Activated CD4-positive, alpha-beta T cell treated with anti-CD3 and anti-CD28 coated beads, Interleukin-2, amount 10 ng/mL, durations not matched to agents 7 days and 5 days (primary cell): ENCODE data around the gene QTRT2. TPM values are rescaled to one million over a fixed set of nuclear protein-coding genes. Genes with fewer than 3 reads are reported as not detected.

Experiments
- CTCF ChIA-PET: fragments of 350-600 bp; sonication (Branson Sonifier 250); formaldehyde crosslinking; loops from one replicate; lab custom pipeline; 2021; ENCODE audit warnings: antibody characterized with exemption; lab: Charles Lee
- POLR2A ChIA-PET: fragments of 350-600 bp; sonication (Branson Sonifier 250); formaldehyde crosslinking; loops from one replicate; lab custom pipeline; 2021; ENCODE audit warnings: antibody characterized with exemption; lab: Charles Lee
- DNase-seq: peaks from one replicate; pipeline ENCODE4 v3.0.0-alpha.2; 2020
- H3K27ac Mint-ChIP-seq: one replicate; pipeline ENCODE4 v1.8.0; 2021; ENCODE audit warnings: mild to moderate bottlenecking, moderate library complexity, mixed read lengths
- H3K27me3 Mint-ChIP-seq: one replicate; pipeline ENCODE4 v1.8.0; 2021; ENCODE audit warnings: mixed read lengths
- H3K36me3 Mint-ChIP-seq: one replicate; pipeline ENCODE4 v1.8.0; 2021; ENCODE audit warnings: low read depth, mixed read lengths
- H3K4me1 Mint-ChIP-seq: one replicate; pipeline ENCODE4 v1.8.0; 2021; ENCODE audit warnings: mixed read lengths
- H3K4me3 Mint-ChIP-seq: one replicate; pipeline ENCODE4 v1.8.0; 2021; ENCODE audit warnings: mild to moderate bottlenecking, moderate library complexity, mixed read lengths
- H3K9me3 Mint-ChIP-seq: one replicate; pipeline ENCODE4 v1.8.0; 2021; ENCODE audit warnings: mixed read lengths
- total RNA-seq, 2 experiments: library from RNA; stranded (reverse); gene quantifications; one replicate each; pipeline ENCODE4 v1.2.3, GENCODE V29; 2021

The QTRT2 gene
- total RNA-seq, 2 experiments from 2014 or later, result 28.7 to 38.3 TPM

- no peak for DNase-seq
- peaks cover 14% of the 10 kb centered on the region for H3K27me3 Mint-ChIP-seq
- H3K4me3 Mint-ChIP-seq, result no peak overlapping the region
- ChIA-PET POLR2A (no interaction called here), CTCF (interaction anchor here (0.5 kb wide), 1 partner anchor 273 kb away, joined by 3 read pairs; no protein-coding TSS in a partner anchor)
- no peaks in the 10 kb centered on the region for H3K4me1 Mint-ChIP-seq
- no peaks in the 10 kb centered on the region for H3K36me3 Mint-ChIP-seq
- no peak overlapping the region for H3K27ac Mint-ChIP-seq
- no peaks in the 10 kb centered on the region for H3K9me3 Mint-ChIP-seq
Observed at GRCh38 chr3:114111060-114111770, 54.7 kb downstream of the QTRT2 start.

GRCh38 chr3:114112696-114113095, 56.2 kb downstream of the QTRT2 start:
- ChIA-PET POLR2A (no interaction called here), CTCF (interaction anchor here (1.0 kb wide), 1 partner anchor 14 kb away, joined by 3 read pairs; no protein-coding TSS in a partner anchor)
- Mint-ChIP-seq H3K27me3 (peaks cover 14% of the 10 kb centered on the region), H3K36me3 (no peaks in the 10 kb centered on the region), H3K9me3 (no peaks in the 10 kb centered on the region), H3K4me3 (no peak overlapping the region), H3K4me1 (no peaks in the 10 kb centered on the region), H3K27ac (no peak overlapping the region)
- DNase-seq, result no peak

- Mint-ChIP-seq H3K27me3 (peaks cover 9% of the 10 kb centered on the region), H3K4me3 (no peak overlapping the region), H3K4me1 (no peaks in the 10 kb centered on the region), H3K36me3 (no peaks in the 10 kb centered on the region), H3K9me3 (no peaks in the 10 kb centered on the region), H3K27ac (no peak overlapping the region)
- DNase-seq, result no peak
- POLR2A ChIA-PET, result no interaction called here
- CTCF ChIA-PET, result no interaction called here
Observed at GRCh38 chr3:114114719-114115118, 58.2 kb downstream of the QTRT2 start.

DNA sequence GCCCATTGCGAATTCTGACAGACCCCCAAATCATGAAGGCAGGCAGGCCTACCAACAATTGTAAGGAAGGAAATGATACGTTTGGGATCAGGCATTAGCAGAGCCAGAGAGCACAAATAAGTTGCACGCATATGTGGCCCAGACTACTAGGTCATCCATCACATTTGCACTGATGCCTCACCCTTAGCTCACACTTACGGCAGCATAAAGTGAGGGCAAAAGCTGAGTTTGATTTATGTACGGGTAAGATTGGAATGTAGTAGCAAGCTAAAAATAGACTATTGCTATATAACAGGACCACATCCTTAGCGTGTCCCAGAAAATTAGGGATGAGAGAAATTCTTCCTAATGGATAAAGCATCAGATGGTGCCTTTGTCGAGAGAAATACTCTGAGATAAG, 58.6 kb downstream of the QTRT2 start:
- ChIA-PET POLR2A (no interaction called here), CTCF (interaction anchor here (0.7 kb wide), 1 partner anchor 8 kb away, joined by 3 read pairs; no protein-coding TSS in a partner anchor)
- H3K27ac Mint-ChIP-seq, result no peak overlapping the region
- peaks cover 7% of the 10 kb centered on the region for H3K27me3 Mint-ChIP-seq
- no peaks in the 10 kb centered on the region for H3K4me1 Mint-ChIP-seq
- no peaks in the 10 kb centered on the region for H3K36me3 Mint-ChIP-seq
- no peak overlapping the region for H3K4me3 Mint-ChIP-seq
- DNase-seq, result no peak
- H3K9me3 Mint-ChIP-seq, result no peaks in the 10 kb centered on the region

DNA sequence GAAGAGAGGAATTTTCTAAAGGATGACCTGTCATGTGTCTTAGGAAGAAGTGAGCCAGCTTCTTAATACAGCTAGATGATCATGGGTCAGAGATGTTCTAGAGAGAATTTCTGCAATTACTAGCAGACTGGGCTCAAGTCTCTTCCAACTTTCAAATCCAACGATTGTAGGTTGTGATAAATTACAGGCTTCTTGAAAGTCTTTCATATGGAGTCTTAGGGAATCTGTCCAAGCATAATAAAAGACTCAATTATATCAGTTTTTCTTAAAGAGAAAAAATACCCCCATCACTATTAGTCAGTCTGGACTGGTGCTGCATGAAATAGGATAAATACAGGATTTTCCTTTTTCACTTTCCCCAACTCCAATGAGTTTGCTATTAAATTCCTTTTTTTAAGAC, 63.2 kb downstream of the QTRT2 start:
- ChIA-PET CTCF (no interaction called here), POLR2A (no interaction called here)
- no peak for DNase-seq
- Mint-ChIP-seq H3K4me3 (no peak overlapping the region), H3K9me3 (no peaks in the 10 kb centered on the region), H3K27ac (no peak overlapping the region), H3K4me1 (no peaks in the 10 kb centered on the region), H3K36me3 (no peaks in the 10 kb centered on the region), H3K27me3 (peaks cover 2% of the 10 kb centered on the region)

DNA sequence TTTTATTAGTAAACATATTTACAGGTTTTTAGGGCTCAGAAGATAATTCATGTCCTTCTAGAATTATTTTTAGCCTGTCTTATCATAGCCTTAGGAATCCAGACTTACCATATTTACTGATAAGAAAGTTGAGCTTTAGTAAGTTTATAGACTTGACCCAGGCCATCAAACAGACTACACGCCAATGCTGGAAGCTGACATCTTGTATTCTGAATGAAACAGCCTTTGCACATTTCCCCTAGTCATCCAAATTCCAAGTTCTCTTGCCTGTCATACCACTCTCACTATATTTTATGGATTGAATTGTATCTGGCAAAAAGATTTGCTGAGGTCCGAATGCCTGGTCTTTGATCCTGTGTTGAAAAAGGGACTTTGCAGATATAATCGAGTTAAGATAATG, 63.7 kb downstream of the QTRT2 start:
- no peak for DNase-seq
- no peaks in the 10 kb centered on the region for H3K36me3 Mint-ChIP-seq
- H3K27ac Mint-ChIP-seq, result no peak overlapping the region
- POLR2A ChIA-PET, result no interaction called here
- no peak overlapping the region for H3K4me3 Mint-ChIP-seq
- no peaks in the 10 kb centered on the region for H3K9me3 Mint-ChIP-seq
- CTCF ChIA-PET, result no interaction called here
- H3K4me1 Mint-ChIP-seq, result no peaks in the 10 kb centered on the region
- H3K27me3 Mint-ChIP-seq, result peaks cover 2% of the 10 kb centered on the region

GRCh38 chr3:114122027-114122709, 65.6 kb downstream of the QTRT2 start:
- H3K36me3 Mint-ChIP-seq, result no peaks in the 10 kb centered on the region
- no peaks in the 10 kb centered on the region for H3K4me1 Mint-ChIP-seq
- ChIA-PET CTCF (interaction anchor here (0.6 kb wide), 1 partner anchor 247 kb away, joined by 5 read pairs; no protein-coding TSS in a partner anchor), POLR2A (no interaction called here)
- no peak overlapping the region for H3K27ac Mint-ChIP-seq
- H3K4me3 Mint-ChIP-seq, result no peak overlapping the region
- H3K9me3 Mint-ChIP-seq, result no peaks in the 10 kb centered on the region
- H3K27me3 Mint-ChIP-seq, result peaks cover 2% of the 10 kb centered on the region
- no peak for DNase-seq

DNA sequence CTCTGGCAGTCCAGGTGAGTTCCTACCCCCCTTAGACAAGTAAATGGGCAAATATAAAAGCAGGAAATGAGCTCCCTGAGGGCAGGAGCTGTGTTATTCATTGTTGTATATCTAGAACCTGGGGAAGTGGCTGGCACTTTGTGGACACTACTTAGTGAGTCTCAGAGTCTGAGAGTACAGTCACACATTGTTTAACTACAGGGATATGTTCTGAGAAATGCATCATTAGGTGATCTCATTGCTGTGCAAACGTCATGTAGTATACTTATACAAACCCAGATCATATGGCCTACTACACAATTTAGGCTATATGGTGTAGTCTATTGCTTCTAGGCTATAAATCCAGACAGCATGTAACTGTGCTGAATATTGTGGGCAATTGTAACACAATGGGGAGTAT, 69.9 kb downstream of the QTRT2 start:
- no peak for DNase-seq
- Mint-ChIP-seq H3K9me3 (no peaks in the 10 kb centered on the region), H3K27me3 (peaks cover 2% of the 10 kb centered on the region), H3K27ac (no peak overlapping the region), H3K4me1 (no peaks in the 10 kb centered on the region), H3K36me3 (no peaks in the 10 kb centered on the region), H3K4me3 (no peak overlapping the region)
- ChIA-PET CTCF (interaction anchor here (0.9 kb wide), 1 partner anchor 14 kb away, joined by 3 read pairs; no protein-coding TSS in a partner anchor), POLR2A (no interaction called here)

GRCh38 chr3:114127517-114127916, 71.0 kb downstream of the QTRT2 start:
- no peak for DNase-seq
- H3K27me3 Mint-ChIP-seq, result peaks cover 8% of the 10 kb centered on the region
- CTCF ChIA-PET, result interaction anchor here (0.9 kb wide), 1 partner anchor 15 kb away, joined by 3 read pairs; no protein-coding TSS in a partner anchor
- no peaks in the 10 kb centered on the region for H3K9me3 Mint-ChIP-seq
- no peak overlapping the region for H3K27ac Mint-ChIP-seq
- no peaks in the 10 kb centered on the region for H3K4me1 Mint-ChIP-seq
- H3K36me3 Mint-ChIP-seq, result peaks cover 3% of the 10 kb centered on the region
- POLR2A ChIA-PET, result no interaction called here
- H3K4me3 Mint-ChIP-seq, result no peak overlapping the region

- CTCF ChIA-PET, result no interaction called here
- POLR2A ChIA-PET, result no interaction called here
- H3K27me3 Mint-ChIP-seq, result peaks cover 8% of the 10 kb centered on the region
- H3K4me3 Mint-ChIP-seq, result no peak overlapping the region
- H3K36me3 Mint-ChIP-seq, result peaks cover 3% of the 10 kb centered on the region
- H3K27ac Mint-ChIP-seq, result no peak overlapping the region
- no peaks in the 10 kb centered on the region for H3K9me3 Mint-ChIP-seq
- H3K4me1 Mint-ChIP-seq, result no peaks in the 10 kb centered on the region
- DNase-seq, result no peak
Observed at GRCh38 chr3:114128231-114128630, 71.7 kb downstream of the QTRT2 start.

DNA sequence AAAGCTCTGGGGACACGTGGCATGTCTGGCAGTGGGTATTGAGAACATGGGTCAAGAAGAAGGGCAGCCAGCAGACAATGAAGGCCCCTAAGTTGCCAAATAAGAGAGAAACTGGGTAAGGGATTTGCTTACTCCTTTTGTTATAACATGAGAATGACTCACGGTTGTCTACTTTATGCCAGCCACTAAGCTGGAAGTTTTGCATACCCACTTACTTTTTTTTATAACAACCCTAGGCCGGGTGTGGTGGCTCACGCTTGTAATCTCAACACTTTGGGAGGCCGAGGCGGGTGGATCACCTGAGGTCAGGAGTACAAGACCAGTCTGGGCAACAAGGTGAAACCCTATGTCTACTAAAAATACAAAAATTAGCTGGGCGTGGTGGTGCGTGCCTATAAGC, 72.3 kb downstream of the QTRT2 start:
- CTCF ChIA-PET, result no interaction called here
- POLR2A ChIA-PET, result interaction anchor here (0.6 kb wide), 1 partner anchor 12 kb away, joined by 5 read pairs; no protein-coding TSS in a partner anchor
- no peak overlapping the region for H3K4me3 Mint-ChIP-seq
- H3K27me3 Mint-ChIP-seq, result peaks cover 6% of the 10 kb centered on the region
- H3K27ac Mint-ChIP-seq, result peak overlapping the region; percentile 23
- peaks cover 3% of the 10 kb centered on the region for H3K36me3 Mint-ChIP-seq
- H3K4me1 Mint-ChIP-seq, result no peaks in the 10 kb centered on the region
- DNase-seq, result no peak
- no peaks in the 10 kb centered on the region for H3K9me3 Mint-ChIP-seq

DNA sequence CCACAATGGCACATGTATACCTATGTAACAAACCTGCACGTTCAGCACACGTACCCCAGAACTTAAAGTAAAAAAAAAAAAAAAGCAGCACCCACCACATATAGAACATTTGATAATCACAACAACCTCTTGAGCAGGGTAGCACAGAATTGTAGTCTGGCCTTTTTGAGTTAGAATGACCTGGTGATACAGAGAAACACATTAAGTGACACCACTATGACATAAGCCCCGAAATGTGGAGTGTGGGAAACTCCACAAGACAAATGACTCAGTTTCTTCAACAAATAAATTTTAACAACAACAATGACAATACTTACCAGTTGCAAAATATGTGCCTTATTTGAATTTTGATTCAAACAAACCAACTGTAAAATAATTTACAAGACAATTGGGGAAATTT, 76.0 kb downstream of the QTRT2 start:
- POLR2A ChIA-PET, result no interaction called here
- H3K27me3 Mint-ChIP-seq, result peaks cover 6% of the 10 kb centered on the region
- CTCF ChIA-PET, result no interaction called here
- no peak for DNase-seq
- peaks cover 3% of the 10 kb centered on the region for H3K36me3 Mint-ChIP-seq
- H3K9me3 Mint-ChIP-seq, result no peaks in the 10 kb centered on the region
- H3K4me1 Mint-ChIP-seq, result no peaks in the 10 kb centered on the region
- H3K4me3 Mint-ChIP-seq, result no peak overlapping the region
- H3K27ac Mint-ChIP-seq, result no peak overlapping the region

DNA sequence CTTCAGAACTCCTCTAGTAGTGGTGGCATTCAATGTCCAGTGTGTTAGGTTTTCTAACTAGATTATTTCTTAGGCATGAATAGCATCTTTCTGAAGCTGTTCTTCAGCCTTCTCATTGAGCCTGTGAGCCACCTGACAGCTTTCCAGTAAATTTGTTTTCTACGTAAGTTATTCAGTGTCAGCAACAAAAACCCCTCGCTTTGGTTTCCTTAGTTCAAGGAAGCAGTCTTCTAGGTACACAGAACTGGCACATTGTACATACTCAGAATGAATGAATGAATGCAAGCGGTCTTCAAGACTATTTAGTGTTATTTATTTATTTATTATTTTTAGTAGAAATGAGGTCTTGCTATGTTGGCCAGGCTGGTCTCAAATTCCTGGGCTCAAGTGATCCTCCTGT, 77.4 kb downstream of the QTRT2 start:
- CTCF ChIA-PET, result interaction anchor here (0.6 kb wide), 1 partner anchor 397 kb away, joined by 3 read pairs; no protein-coding TSS in a partner anchor
- no peak for DNase-seq
- Mint-ChIP-seq H3K36me3 (peaks cover 3% of the 10 kb centered on the region), H3K9me3 (no peaks in the 10 kb centered on the region), H3K4me3 (no peak overlapping the region), H3K27me3 (peaks cover 6% of the 10 kb centered on the region), H3K4me1 (no peaks in the 10 kb centered on the region), H3K27ac (no peak overlapping the region)
- POLR2A ChIA-PET, result no interaction called here
